ENCODE data around the gene PFKP. TPM values are rescaled to one million over a fixed set of nuclear protein-coding genes. Genes with fewer than 3 reads are reported as not detected.

The PFKP gene
- total RNA-seq, 4 donors from 2014 or later, result 54.9 to 79.3 (median 65.5) TPM

GRCh38 chr10:3099291-3100092 lies 32.1 kb downstream of the PFKP start:
- H3K4me3 ChIP-seq (ENCODE audit: low read depth, poor library complexity, severe bottlenecking), result no peak overlapping the region
- 90 to 91% methylated on average over 21 to 22 of the region's 22 CpGs for WGBS, 2 donors
- no peak for DNase-seq (ENCODE audit: low spot score in 2 of 2)
- intact Hi-C loops (cut with DNase I; ENCODE audit: low total_unique reads), result no loop called here
- TF ChIP-seq CTCF (IDR thresholded peaks at IDR 0.05) (no peak), POLR2A (IDR thresholded peaks at IDR 0.05) (no peak)

GRCh38 chr10:3100093-3100792 lies 32.9 kb downstream of the PFKP start:
- intact Hi-C loops (cut with DNase I; ENCODE audit: low total_unique reads), result no loop called here
- WGBS, 2 donors, result 93 to 97% methylated on average over 19 of the region's 19 CpGs
- no peak overlapping the region for H3K4me3 ChIP-seq (ENCODE audit: low read depth, poor library complexity, severe bottlenecking)
- no peak for DNase-seq (ENCODE audit: low spot score in 2 of 2)
- TF ChIP-seq POLR2A (IDR thresholded peaks at IDR 0.05), result no peak
- no peak for TF ChIP-seq CTCF (IDR thresholded peaks at IDR 0.05)

GRCh38 chr10:3100856-3101640 lies 33.7 kb downstream of the PFKP start:
- no peak overlapping the region for H3K4me3 ChIP-seq (ENCODE audit: low read depth, poor library complexity, severe bottlenecking)
- TF ChIP-seq POLR2A (IDR thresholded peaks at IDR 0.05) (no peak), CTCF (IDR thresholded peaks at IDR 0.05) (no peak)
- 96 to 98% methylated on average over 31 of the region's 31 CpGs for WGBS, 2 donors
- no peak for DNase-seq (ENCODE audit: low spot score in 2 of 2)
- intact Hi-C loops (cut with DNase I; ENCODE audit: low total_unique reads), result no loop called here

GRCh38 chr10:3102720-3103427 lies 35.5 kb downstream of the PFKP start:
- no peak for DNase-seq (ENCODE audit: low spot score in 2 of 2)
- 63 to 71% methylated on average over 19 of the region's 19 CpGs for WGBS, 2 donors
- TF ChIP-seq CTCF (IDR thresholded peaks at IDR 0.05) (no peak), POLR2A (IDR thresholded peaks at IDR 0.05) (no peak)
- H3K4me3 ChIP-seq (ENCODE audit: low read depth, poor library complexity, severe bottlenecking), result no peak overlapping the region
- intact Hi-C loops (cut with DNase I; ENCODE audit: low total_unique reads), result no loop called here

GRCh38 chr10:3103646-3104045 lies 36.3 kb downstream of the PFKP start:
- no peak for DNase-seq (ENCODE audit: low spot score in 2 of 2)
- H3K4me3 ChIP-seq (ENCODE audit: low read depth, poor library complexity, severe bottlenecking), result no peak overlapping the region
- intact Hi-C loops (cut with DNase I; ENCODE audit: low total_unique reads), result no loop called here
- TF ChIP-seq CTCF (IDR thresholded peaks at IDR 0.05) (no peak), POLR2A (IDR thresholded peaks at IDR 0.05) (no peak)
- WGBS, 2 donors, result 96 to 99% methylated on average over 30 of the region's 30 CpGs

All from lower leg skin (tissue), 4 donors.